Activated CD4-positive, alpha-beta T cell treated with anti-CD3 and anti-CD28 coated beads, Interleukin-2, Interleukin-6, amounts not matched to agents 100 ng/mL and 50 ng/mL, durations not matched to agents 16 hours and 8 hours (primary cell): Measurements from ENCODE around the gene CNNM1.

Source experiments
- DNase-seq: peaks from one replicate; pipeline ENCODE4 v3.0.0-alpha.2; 2020

The CNNM1 gene

DNA sequence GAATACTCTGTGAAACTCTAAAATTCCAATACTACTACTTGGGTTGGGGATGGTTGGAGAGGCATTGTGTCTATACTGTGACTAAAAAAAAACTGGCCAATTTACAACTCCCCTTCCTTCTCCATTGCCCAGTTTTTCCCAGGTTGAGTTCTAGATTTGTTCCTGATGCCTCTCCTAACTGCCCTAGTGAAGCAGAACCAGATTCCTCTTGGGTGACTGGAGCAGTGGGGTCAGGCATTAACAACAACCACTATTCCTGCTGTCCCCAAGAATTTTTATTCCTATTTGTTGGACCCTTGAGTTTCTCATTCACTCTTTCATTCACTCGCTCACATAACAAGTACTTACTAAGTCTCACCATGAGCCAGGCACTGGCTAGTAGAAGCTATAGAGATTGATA lies 95.5 kb downstream of the CNNM1 start:
- no peak for DNase-seq

DNA sequence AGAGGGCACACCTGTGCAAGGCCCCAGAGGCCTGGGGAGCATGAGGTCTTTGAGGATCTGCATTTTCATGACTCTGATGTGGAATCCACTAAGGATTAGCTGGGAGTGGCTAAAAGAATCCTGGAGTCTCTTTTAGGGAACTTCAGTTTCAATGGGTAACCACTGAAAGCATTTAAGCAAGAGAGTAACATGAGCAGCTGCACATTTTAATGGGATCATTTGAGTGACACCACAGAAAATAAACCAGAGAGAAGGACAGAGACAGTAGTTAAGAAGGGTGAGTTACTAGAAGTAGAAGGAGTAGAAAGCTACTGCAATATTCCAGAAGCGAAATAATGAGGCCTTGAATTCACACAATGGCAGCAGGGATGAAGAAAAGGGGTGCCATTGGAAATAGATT lies 96.0 kb downstream of the CNNM1 start:
- DNase-seq: no peak

DNA sequence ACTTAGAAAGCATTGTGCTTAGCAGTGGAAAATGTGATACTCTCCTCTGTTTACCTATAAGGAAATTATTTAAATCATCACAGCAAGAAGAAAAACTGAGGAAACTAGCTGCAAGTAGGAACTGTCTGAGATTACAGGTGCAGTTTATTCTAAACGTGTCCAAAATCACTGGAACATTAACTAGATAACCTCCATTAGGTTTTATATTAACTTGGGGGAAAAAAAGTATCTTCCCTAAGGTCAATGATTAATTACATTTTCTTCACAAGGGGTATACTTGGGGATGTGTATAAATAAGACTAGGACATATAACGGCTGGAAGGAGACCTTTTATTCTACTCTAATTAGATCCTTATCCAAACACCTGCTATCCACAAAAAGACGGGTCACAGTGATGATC lies 97.5 kb downstream of the CNNM1 start:
- DNase-seq: no peak

DNA sequence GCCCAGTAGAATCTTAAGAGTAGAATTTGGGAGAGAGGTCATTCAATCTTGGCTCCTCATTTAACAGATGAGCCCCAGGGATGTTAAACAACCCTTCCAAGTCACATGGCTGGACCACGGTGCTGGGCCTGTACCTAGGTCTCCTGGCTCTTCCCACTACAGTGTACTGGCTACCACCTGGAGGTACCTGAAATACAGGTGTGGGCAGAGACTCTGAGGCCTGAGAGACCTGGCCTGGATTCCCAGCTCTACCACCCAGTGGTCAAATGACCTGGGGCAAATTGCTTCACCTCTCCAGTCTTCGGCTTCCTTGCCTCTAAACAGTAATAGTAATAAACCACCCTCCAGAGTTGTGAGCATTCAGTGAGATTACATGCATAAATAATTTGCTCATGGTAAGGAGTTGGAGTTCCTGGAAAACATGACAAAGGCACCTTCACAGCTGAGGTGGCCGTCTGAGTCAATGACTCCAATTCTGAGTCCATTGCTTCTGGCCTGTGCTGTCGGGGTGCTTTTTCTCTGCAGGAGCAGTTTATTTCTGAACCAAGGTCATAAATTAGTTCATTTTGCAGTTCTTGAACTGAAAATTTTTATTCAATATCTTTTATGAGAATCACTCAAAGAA lies 98.5 kb downstream of the CNNM1 start:
- DNase-seq: no peak

DNA sequence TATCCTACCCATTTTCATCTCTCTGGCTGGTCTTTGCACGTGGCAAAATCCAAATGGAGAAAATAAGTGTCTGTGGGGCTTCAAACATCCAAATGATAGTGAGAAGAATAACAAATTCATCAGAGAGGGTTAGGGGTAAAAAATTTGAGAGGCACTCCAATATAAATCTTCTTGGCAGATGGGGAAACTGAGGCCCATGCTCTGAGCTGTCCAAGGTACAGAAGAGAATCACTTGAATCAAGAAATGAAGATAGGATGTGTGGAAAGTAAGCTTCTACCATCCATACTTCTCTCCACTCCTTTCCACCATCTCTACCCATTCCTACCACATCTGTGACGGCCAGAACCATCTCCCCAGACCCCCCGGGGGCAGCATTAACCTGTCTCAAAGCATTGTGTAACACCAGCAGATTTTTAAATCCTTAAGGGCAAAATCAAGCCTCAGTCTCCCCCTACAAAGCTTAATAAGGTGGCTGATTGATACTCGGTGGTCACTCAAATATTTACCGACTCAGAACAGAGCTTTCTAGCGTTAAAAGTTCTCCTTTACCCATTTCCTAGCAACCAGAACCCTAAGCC lies 100.5 kb downstream of the CNNM1 start:
- DNase-seq: no peak

DNA sequence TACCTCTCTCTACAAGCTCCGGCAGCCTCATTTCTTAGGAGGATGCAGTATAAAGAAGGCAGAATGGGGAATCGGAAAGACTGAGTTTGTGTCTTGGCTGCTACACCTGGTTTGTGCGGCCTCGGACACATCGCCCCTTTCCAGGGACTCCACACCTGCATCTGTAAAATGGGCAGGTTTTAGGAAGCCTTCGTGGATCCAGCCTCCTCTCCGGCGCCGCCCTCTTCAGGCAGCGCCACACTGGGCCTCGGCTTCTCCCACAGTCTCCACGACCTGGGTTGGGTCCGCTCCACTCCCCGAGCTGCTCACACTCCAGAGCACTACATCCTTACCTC lies 100.9 kb downstream of the CNNM1 start:
- no peak for DNase-seq

DNA sequence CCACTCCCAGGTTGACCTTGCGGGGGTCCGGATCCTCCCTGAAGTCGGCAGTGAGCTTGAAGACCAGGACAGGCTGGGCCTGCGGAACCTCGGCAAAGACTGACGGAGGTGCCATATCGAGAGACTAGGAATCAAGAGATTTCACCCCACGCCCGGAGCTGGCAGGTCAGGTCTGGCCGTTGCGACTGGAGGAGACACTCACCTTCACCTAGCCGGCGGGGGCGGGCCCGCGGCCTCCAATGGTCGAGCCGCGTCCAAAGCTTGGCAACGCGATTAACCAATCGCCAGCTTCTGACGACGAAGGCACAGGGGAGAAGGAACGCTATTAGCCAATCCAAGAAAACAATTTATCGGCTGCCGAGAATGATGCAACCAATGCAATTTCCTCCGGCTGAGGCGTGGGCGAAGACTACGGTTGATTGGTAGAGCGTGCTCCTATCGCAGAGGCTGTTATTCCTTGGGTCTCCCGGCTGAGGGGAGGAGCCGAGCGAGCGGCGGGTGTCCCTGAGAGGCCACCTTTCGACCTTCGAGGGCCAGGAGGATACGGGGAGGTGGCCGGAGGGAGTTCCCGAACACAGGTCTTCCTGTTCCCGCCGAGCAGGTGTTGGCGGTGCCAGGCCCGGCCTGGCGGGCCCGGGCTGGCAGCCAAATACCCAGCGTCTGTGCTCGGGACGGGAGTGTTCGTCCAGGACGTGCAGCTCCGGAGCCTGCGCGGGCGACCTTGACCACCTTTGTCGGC lies 101.5 kb downstream of the CNNM1 start, which contains the start of gene GOT1:
Gene GOT1 (minus strand): TSS at position 174 of the 739 bp plus-strand sequence. CDS start 59 bp downstream, at position 115.
- peak; percentile 97 for DNase-seq

DNA sequence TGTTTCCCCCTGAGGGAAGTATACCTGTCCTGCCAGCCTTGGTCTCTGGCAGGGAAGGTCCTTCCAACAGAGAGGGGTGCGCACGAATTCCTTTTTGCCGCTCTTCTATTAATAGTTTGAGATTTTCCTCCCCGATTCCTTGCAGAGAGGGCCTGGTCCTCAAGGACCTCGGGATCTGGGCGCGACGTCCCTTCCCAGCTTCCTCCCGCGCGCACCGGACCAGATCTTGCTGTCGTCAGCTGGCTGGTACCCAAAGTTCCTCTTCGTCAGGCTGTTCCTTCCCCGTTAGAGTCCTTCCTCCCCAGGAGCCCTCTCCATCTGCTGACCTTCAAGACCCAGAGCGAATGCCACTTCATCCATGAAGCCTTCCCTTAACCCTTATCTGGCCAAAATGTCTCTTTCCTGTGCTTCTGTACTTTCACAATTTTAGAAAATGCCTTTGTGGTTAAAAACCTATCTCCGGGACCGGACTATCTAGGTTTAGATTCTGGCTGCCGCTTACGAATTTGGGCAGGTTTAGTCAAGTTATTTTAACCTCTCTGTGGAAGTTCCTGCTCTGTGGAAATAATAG lies 102.1 kb downstream of the CNNM1 start:
- peak; percentile 27 for DNase-seq

DNA sequence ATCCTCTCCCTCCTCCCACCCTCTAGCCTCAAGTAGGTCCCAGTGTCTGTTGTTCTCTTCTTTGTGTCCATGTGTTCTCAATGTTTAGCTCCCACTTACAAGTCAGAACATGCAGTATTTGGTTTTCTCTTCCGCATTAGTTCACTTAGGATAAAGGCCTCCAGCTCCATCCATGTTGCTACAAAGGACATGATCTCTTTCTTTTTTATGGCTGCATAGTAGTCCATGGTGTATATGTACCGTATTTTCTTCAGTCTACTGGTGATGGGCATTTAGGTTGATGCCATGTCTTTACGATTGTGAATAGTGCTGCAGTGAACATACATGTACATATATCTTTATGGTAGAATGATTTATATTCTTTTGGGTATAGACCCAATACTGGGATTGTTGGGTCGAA lies 102.9 kb downstream of the CNNM1 start:
- no peak for DNase-seq

DNA sequence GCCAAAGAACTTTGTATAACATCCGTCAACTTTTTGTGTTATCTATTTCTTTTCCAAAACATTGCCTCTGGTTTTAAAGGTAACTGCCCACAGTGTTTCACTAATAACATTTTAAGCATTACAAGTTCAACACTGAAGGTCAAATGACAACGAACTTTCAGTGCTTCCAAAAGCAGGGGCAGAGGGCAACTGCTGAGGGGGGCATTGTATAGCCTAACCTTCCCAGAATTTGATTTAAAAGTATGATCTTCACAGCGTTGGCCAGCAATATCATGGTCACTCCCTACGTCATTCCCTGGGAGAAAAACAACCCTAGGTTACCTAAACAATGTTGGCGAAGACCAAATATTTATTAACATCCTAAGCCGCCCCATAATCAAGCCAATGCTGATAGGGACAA lies 103.7 kb downstream of the CNNM1 start:
- no peak for DNase-seq

DNA sequence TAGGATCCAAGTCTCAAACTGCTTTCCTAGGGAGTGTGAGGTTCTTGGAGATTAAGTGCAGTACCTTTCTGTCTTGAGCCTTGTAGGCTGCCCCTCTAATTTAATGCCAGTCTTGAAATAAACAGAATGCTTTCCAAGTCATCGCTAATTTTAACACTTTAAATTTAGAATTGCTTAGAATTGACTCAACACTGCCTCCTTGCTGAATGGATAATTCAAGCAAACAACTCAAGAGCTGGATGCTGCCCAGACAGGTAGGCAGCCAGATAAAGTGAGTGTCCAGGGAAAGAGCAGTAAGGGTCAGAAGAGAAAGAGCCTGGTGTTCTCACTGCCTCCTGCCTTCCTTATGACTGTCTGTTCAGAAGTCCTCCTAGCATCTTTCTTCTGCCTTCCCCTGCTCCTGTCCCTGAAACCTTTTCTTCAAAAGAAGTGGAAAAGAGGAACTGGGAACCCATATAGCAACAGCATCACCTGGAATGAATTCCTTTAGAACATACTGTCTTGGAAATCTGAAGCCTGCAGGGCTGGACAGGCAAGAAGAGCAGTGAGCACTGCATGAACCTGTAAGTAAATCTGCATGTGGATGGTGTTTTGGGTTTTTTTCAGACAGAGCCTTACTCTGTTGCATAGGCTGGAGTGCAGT lies 104.3 kb downstream of the CNNM1 start:
- no peak for DNase-seq

DNA sequence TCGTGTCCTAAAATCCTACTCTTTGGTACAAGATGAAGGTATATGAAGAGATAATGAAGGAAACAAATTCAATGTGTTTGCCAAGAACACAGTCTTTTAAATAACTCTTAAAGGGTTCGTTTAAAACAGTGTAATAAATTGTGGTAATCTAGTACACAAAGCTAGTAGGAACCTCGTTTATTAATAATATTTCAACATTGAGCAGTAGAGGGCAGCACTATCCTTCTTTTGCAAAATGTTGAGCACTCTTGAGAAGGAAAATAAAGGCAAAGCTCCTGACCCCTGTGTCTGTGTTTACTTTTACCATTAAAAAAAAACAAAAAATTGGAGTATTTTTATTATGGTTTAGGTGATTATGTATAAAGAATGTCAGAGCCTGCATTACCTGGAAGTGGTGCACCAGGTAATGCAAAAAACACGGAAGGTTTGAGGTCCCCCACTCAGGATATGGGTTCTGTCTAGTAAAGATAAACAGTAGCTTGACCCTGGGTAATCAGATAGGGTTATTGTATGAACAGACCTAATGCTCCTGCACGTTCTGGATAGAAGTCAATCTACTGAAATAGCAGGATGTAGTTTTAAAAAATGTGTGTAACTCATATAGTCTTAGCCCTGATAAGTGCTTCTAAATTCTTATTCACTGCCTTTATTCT lies 107.0 kb downstream of the CNNM1 start:
- DNase-seq: peak; percentile 51

DNA sequence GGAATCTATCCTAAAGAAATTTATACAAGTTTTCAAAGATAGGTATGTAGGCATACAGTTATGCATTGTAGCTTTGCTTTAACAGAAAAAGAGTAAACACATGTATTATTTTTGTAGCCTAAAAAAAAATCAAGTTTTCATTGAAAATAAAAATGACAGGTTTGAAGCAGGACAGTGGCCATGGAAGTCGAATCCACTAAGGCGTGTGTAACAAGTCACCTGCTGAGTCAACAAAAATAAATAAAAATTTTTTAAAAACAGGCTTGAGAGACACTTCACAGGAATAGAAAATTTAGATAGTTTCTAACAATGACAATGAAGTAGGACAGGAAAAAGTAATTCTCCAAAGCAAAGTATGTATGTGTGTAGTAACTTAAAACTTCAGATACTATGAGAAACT lies 109.7 kb downstream of the CNNM1 start:
- no peak for DNase-seq

DNA sequence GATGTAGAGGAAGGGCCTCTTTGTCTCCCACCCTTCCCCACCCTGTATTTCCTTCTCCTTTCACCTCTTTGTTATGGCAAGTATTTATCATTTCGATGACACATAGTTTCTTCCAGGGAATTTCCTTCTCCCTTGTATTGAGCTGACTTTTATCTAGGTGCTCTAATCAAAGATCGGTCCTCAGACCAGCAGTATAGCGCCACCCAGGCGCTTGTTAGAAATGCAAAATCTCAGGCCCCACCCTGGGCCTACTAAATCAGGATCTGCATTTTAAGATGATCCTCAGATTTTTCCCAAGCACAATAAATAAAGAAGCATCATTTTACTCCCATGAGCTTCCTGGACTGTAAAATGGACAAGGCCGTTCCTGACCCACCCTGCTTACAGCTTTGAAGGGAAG lies 113.2 kb downstream of the CNNM1 start:
- no peak for DNase-seq

DNA sequence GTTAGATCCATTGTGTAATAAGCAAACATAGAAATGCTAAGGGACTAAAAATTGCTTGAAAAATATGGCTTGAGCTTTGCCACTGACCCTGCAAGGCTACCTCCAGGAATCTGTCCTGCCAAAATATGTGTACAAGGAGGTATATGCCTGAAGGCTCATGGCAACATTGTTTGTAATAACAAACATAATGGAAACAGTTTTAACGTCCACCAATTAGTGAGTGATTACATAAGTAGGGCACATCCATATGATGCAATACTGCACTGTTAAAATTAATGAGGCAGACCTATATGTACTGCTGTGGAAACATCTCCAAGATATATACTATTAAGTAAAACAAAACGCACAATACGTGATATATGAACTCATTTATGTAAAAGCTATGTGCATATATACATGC lies 114.3 kb downstream of the CNNM1 start:
- DNase-seq: no peak
